Ovary (tissue), 9 donors: ENCODE measurements around the gene ROBO2. TPM values are rescaled to one million over a fixed set of nuclear protein-coding genes. Genes with fewer than 3 reads are reported as not detected.

Experiments
- DNase-seq, 5 donors: peaks; one replicate each; pipeline ENCODE4 v3.0.0-alpha.2; 2019 to 2020
- H3K27ac ChIP-seq, 2 donors: fragments of 200-600 bp; one replicate each; pipeline versions ENCODE4 v1.5.1 to v1.8.0; 2019 to 2022
- H3K27me3 ChIP-seq: fragments of 200-600 bp; one replicate; pipeline ENCODE4 v1.8.0; 2022
- H3K36me3 ChIP-seq: fragments of 200-600 bp; sonication (generic); one replicate; pipeline ENCODE4 v1.5.1; 2019
- H3K4me1 ChIP-seq: one replicate; pipeline ENCODE4 v1.8.1; 2013; ENCODE audit warnings: mild to moderate bottlenecking, moderate library complexity; ENCODE audit not compliant: insufficient read depth
- H3K4me3 ChIP-seq: fragments of 200-600 bp; sonication (generic); one replicate; pipeline ENCODE4 v1.5.1; 2017
- H3K9me3 ChIP-seq, 2 donors: fragments of 200-600 bp in 1 of 2; sonication (generic) in 1 of 2; one replicate each; pipeline versions ENCODE4 v1.5.1 to v1.8.1; 2013 to 2019; ENCODE audit warnings: mild to moderate bottlenecking in 1 of 2, moderate library complexity in 1 of 2
- CTCF ChIP-seq, 3 donors: fragments of 450-650 bp in 2 of 3; fragments of 200-600 bp in 1 of 3; IDR thresholded peaks; one replicate each; pipeline versions ENCODE4 v1.5.1 to v1.8.0; 2016 to 2022; ENCODE audit warnings: antibody characterized with exemption in 3 of 3, mild to moderate bottlenecking in 1 of 3
- EP300 ChIP-seq: sonication (generic); formaldehyde crosslinking; IDR thresholded peaks from one replicate; pipeline ENCODE4 v1.6.1; 2017; ENCODE audit warnings: antibody characterized with exemption
- POLR2A ChIP-seq: fragments of 450-650 bp; IDR thresholded peaks from one replicate; pipeline ENCODE4 v1.6.1; 2017; ENCODE audit warnings: antibody characterized with exemption, mild to moderate bottlenecking, moderate library complexity
- WGBS, 3 donors: extraction: QIAGEN DNeasy Blood & Tissue Kit in 1 of 3; methylation state at CpG; one replicate each; pipeline versions ENCODE4 v1.1.5 to v1.1.7; 2013 to 2017; 5-methylcytosine and 5-hydroxymethylcytosine counted together
- intact Hi-C, 4 donors: fragments of 100-400 bp; cut with DNase I; formaldehyde crosslinking; loops; one replicate each; pipeline versions ENCODE4 v1.11.0 to v1.15.1; 2022 to 2023
- polyA plus RNA-seq, 2 donors: library from polyadenylated mRNA; stranded (reverse); fragments of 200-250 nt in 1 of 2; fragments of 350-450 nt in 1 of 2; fragmentation: Illumina TruSeq in 1 of 2; extraction: RNeasy Lipid Tissue Mini Kit (QIAGEN cat#74804) in 1 of 2; gene quantifications; one replicate each; pipeline ENCODE4 v1.2.3, GENCODE V29; 2013 to 2014
- total RNA-seq, 7 donors: library from RNA; depleted of rRNA in 2 of 7; stranded (reverse); fragments of >200 nt in 2 of 7; fragmentation: NEBNext Ultra II Directional in 3 of 7; extraction: Animal tissue kit (Norgen Biotek cat#: 25700) in 3 of 7; gene quantifications; one replicate each; pipeline versions ENCODE4 v1.1.0 to v1.2.4, GENCODE V29; 2016 to 2023
- donor health status: DM: no; HTN: no; CAD: no; lungs with moderate emphysema.
- donor health status: DM: no; HTN: no; CAD: no.
- donor health status: Bipolar disorder and iron deficiency.
- donor health status: DM: yes; HTN: yes; CAD: no.
- donor health status: DM: no; HTN: no; CAD: no.
- donor health status: DM: yes; HTN: yes; CAD: no.

Gene ROBO2
- total and polyA plus RNA-seq, 9 donors: 3.4 to 14.8 (median 5.6) TPM

DNA sequence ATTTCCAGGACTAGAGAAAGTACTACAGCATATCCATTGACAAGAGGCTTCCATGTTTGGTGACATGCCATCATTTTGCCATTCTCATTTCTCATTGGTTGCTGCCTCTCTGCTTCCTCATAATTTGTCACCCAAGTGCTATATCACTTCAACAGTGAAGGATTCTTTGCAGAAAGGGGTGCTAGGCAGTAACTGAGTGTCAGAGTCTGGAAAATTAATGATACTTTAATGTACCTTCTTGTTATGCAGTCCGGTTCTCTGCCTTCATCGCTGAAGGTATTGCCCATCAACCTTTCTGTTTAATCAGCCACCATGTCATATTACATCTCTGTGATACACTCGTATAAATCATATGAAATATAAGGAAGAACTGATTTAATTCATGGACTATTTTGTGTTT, 550.3 kb downstream of the ROBO2 start:
- H3K4me3 ChIP-seq: no peak overlapping the region
- DNase-seq: no peak
- TF ChIP-seq POLR2A (no peak), EP300 (no peak), CTCF (IDR thresholded peaks at IDR 0.05) (no peak)
- H3K27ac ChIP-seq: no peak overlapping the region
- no peaks in the 10 kb centered on the region for H3K4me1 ChIP-seq
- intact Hi-C loops: no loop called here
- no peaks in the 10 kb centered on the region for H3K9me3 ChIP-seq
- no peaks in the 10 kb centered on the region for H3K36me3 ChIP-seq
- WGBS, 3 donors: 94 to 97% (median 94%) methylated on average over 3 of the region's 3 CpGs
- no peaks in the 10 kb centered on the region for H3K27me3 ChIP-seq

DNA sequence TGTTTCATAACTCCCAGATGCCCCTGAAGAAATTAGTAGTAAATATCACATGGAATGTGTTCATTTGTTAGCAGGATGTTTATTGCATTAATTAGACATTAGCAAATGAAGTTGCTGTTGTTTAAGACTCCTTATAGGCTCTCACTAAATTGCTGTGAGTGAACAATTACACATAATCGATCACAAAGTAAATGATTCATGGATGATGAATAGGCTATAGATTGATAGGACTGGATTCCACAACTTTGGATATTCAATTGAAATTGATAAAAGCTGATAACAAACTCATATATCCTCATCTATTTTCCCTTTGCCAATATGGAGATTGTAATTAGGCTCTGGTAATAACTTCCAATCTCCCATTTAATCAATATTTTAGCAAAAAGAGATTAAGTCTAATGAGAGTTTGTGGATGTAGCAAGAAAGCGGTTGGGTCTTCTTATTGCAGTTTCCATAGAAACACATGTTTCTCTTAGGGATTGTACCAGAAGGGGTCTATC, 555.5 kb downstream of the ROBO2 start:
- H3K4me1 ChIP-seq: no peaks in the 10 kb centered on the region
- intact Hi-C loops: no loop called here
- H3K9me3 ChIP-seq: no peaks in the 10 kb centered on the region
- H3K27ac ChIP-seq: no peak overlapping the region
- no peak overlapping the region for H3K4me3 ChIP-seq
- TF ChIP-seq EP300 (no peak), CTCF (IDR thresholded peaks at IDR 0.05) (no peak), POLR2A (no peak)
- 90 to 98% (median 97%) methylated on average over 2 of the region's 2 CpGs for WGBS, 3 donors
- no peaks in the 10 kb centered on the region for H3K27me3 ChIP-seq
- H3K36me3 ChIP-seq: no peaks in the 10 kb centered on the region
- no peak for DNase-seq

DNA sequence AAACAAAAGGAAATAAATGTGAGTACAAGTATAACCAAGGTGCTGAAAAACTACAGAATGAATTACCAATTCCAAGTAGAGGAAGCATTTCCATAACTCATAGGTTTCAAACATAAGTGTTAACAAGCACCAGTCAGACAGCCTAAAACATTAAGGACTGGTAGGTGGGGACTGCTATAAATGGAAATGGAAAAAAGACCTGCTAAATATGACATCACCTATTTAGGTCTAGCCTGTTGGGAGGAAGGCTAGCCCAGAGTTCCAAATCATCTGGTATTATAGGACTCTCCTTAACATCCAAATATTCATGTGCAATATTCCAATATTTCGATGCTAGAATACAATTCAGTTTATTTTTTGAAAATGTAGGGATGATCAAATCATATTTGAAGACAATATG, 560.0 kb downstream of the ROBO2 start:
- Histone ChIP-seq H3K4me1 (no peaks in the 10 kb centered on the region), H3K27me3 (no peaks in the 10 kb centered on the region), H3K36me3 (no peaks in the 10 kb centered on the region), H3K9me3 (no peaks in the 10 kb centered on the region), H3K4me3 (no peak overlapping the region), H3K27ac (no peak overlapping the region)
- 98 to 100% (median 99%) methylated on average over 1 of the region's 1 CpG for WGBS, 3 donors
- no peak for TF ChIP-seq CTCF (IDR thresholded peaks at IDR 0.05)
- TF ChIP-seq EP300: no peak
- no peak for TF ChIP-seq POLR2A
- intact Hi-C loops: no loop called here
- DNase-seq: no peak

- H3K36me3 ChIP-seq: no peaks in the 10 kb centered on the region
- H3K4me1 ChIP-seq: no peaks in the 10 kb centered on the region
- TF ChIP-seq EP300 (no peak), POLR2A (no peak), CTCF (IDR thresholded peaks at IDR 0.05) (no peak)
- no peaks in the 10 kb centered on the region for H3K9me3 ChIP-seq
- 90 to 94% (median 94%) methylated on average over 9 of the region's 9 CpGs for WGBS, 3 donors
- DNase-seq: no peak
- no peaks in the 10 kb centered on the region for H3K27me3 ChIP-seq
- intact Hi-C loops: no loop called here
- H3K4me3 ChIP-seq: no peak overlapping the region
- no peak overlapping the region for H3K27ac ChIP-seq
These were observed 562.0 kb downstream of the ROBO2 start for GRCh38 chr3:77601823-77602415.
